Measurements from ENCODE around the gene RASAL3.

The RASAL3 gene

GRCh38 chr19:15438577-15438976 lies 25.8 kb downstream of the RASAL3 start:
- no peak for DNase-seq (ENCODE audit: low spot score)
- TF ChIP-seq CTCF (IDR thresholded peaks at IDR 0.05; ENCODE audit: extremely low read depth, insufficient read depth, missing control alignments): no peak
- in situ Hi-C loops (cut with MboI; ENCODE audit: low pct_unique_long_range_greater_than_20kb, low sequenced_read_pairs, unreplicated experiment): no loop called here

- in situ Hi-C loops (cut with MboI; ENCODE audit: low pct_unique_long_range_greater_than_20kb, low sequenced_read_pairs, unreplicated experiment): no loop called here
- no peak for TF ChIP-seq CTCF (IDR thresholded peaks at IDR 0.05; ENCODE audit: extremely low read depth, insufficient read depth, missing control alignments)
- DNase-seq (ENCODE audit: low spot score): no peak
These were observed 26.2 kb downstream of the RASAL3 start for GRCh38 chr19:15438124-15438496.

GRCh38 chr19:15437355-15438123 lies 26.8 kb downstream of the RASAL3 start:
- in situ Hi-C loops (cut with MboI; ENCODE audit: low pct_unique_long_range_greater_than_20kb, low sequenced_read_pairs, unreplicated experiment): no loop called here
- TF ChIP-seq CTCF (IDR thresholded peaks at IDR 0.05; ENCODE audit: extremely low read depth, insufficient read depth, missing control alignments): no peak
- no peak for DNase-seq (ENCODE audit: low spot score)

GRCh38 chr19:15436826-15437110 lies 27.6 kb downstream of the RASAL3 start:
- in situ Hi-C loops (cut with MboI; ENCODE audit: low pct_unique_long_range_greater_than_20kb, low sequenced_read_pairs, unreplicated experiment): no loop called here
- no peak for DNase-seq (ENCODE audit: low spot score)
- no peak for TF ChIP-seq CTCF (IDR thresholded peaks at IDR 0.05; ENCODE audit: extremely low read depth, insufficient read depth, missing control alignments)

GRCh38 chr19:15436012-15436825 lies 28.1 kb downstream of the RASAL3 start:
- DNase-seq (ENCODE audit: low spot score): no peak
- in situ Hi-C loops (cut with MboI; ENCODE audit: low pct_unique_long_range_greater_than_20kb, low sequenced_read_pairs, unreplicated experiment): no loop called here
- TF ChIP-seq CTCF (IDR thresholded peaks at IDR 0.05; ENCODE audit: extremely low read depth, insufficient read depth, missing control alignments): no peak

GRCh38 chr19:15433519-15434069 lies 30.8 kb downstream of the RASAL3 start:
- TF ChIP-seq CTCF (IDR thresholded peaks at IDR 0.05; ENCODE audit: extremely low read depth, insufficient read depth, missing control alignments): no peak
- DNase-seq (ENCODE audit: low spot score): no peak
- in situ Hi-C loops (cut with MboI; ENCODE audit: low pct_unique_long_range_greater_than_20kb, low sequenced_read_pairs, unreplicated experiment): no loop called here
